Mucosa of gallbladder (tissue), 1 donor: ENCODE data around the gene FGR. TPM values are rescaled to one million over a fixed set of nuclear protein-coding genes. Genes with fewer than 3 reads are reported as not detected.

Experiments
- DNase-seq: peaks from one replicate; pipeline ENCODE4 v3.0.0-alpha.2; 2020; ENCODE audit warnings: low spot score
- total RNA-seq: library from RNA; stranded (reverse); gene quantifications from one replicate; pipeline ENCODE4 v1.2.1, GENCODE V29; 2021
- donor health status: DM: no; HTN: no; CAD: no.

The FGR gene
- total RNA-seq, 1 donor from 2014 or later: 7.6 TPM

DNA sequence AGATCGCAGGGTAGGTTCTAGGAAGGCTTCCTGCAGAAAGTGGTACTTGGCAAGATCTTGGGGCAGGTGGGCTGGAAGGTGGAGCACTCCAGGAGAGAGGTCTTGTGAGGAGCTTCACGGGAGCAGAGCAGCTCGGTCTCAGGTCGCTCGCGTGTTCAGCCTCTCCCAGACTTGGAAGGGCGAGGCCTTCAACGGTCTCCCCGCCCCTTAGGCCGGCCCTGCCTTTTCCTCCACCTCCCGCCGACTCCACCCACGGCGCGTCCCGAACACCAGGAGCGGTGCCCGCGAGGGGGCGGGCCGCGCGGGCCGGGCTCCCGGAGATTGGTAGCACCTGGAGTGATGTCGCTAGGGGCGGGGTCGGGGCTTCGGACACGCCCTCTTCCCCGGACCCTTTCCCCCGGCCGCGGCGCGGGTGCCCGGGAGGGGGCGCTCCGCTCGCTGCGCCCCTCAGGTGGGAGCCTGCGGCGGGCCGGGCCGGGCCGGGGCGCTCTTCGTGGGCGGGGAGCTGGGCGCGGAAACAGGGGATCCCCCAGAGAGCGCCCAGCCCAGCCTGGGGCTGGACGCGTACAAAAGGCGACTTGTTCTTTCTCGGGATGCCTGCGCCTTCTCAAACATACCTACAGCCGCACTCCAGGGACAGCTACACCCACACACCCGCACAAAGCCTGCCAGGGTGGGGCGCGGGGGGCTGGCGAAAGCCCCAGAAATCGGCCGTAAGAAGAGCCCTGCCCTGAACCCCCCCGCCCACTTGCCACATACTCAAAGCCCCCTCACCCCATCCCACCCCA, 66.5 kb downstream of the FGR start:
- peak; percentile 96 for DNase-seq

- DNase-seq: no peak
Observed at GRCh38 chr1:27567971-27568299, 67.0 kb downstream of the FGR start.

DNA sequence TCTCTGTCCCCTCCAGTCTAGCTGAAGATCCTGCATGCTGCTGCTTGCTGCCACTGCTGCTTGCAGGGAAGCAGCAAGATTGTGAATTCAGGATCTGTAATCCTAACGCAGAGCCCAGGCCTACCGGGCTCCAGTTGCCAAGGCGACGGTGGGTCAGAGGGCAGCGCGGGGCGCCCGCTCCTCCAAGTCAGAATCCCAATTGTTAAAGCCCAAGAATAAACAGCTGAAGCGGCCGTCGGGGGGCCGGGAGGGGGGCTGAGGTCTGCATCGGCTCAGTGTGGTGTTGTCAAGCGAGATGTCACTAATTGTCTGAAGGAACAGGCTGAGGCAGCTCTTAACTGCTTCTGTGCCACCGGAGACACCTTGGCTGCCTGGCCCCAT, 67.8 kb downstream of the FGR start:
- DNase-seq: no peak

GRCh38 chr1:27566462-27567145, 68.4 kb downstream of the FGR start:
- DNase-seq: no peak

DNA sequence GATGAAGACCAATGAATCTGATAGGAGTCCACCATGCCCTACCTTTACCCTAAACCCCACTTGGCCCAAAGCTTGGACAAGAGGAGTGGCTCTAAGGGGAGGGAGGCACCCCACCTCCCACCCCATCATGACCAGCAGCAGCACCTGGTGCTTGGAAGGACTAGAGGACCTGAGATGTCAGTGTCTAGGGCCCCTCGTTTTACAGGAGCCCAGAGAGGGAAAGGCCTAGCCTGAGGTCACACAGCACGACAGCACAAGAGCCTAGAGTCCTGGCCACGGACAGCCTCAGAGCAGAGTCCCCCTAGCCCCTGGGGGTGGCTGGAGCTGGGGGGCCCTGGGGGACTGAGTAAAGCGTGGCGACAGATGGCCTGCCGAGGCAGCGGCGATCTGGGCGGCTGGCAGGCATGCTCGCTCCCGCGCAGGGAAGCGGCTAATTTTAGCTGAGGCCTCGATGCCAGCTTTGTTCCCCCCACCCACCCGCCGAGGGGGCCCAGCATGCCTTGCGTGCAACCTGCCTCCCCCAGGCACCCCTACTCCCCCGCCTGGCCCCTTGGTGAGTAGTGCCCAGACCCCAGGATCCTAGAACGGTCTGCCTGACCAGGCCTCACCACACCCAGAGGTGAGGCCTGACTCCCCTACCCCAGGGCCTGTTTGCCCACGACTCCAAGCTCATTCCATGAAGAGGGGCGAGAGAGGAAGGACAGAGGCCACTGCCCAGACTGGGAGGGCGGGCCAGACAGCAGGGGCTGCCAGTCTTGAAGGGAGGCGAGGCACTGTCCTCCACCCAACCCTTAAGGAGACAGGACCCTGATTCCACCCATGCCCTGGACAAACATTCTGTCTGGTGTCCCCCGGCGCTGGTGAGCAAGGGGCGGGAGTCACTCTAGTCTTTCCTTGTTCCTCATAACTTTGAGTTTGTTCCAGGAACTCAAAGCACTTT, 70.0 kb downstream of the FGR start:
- DNase-seq: no peak

DNA sequence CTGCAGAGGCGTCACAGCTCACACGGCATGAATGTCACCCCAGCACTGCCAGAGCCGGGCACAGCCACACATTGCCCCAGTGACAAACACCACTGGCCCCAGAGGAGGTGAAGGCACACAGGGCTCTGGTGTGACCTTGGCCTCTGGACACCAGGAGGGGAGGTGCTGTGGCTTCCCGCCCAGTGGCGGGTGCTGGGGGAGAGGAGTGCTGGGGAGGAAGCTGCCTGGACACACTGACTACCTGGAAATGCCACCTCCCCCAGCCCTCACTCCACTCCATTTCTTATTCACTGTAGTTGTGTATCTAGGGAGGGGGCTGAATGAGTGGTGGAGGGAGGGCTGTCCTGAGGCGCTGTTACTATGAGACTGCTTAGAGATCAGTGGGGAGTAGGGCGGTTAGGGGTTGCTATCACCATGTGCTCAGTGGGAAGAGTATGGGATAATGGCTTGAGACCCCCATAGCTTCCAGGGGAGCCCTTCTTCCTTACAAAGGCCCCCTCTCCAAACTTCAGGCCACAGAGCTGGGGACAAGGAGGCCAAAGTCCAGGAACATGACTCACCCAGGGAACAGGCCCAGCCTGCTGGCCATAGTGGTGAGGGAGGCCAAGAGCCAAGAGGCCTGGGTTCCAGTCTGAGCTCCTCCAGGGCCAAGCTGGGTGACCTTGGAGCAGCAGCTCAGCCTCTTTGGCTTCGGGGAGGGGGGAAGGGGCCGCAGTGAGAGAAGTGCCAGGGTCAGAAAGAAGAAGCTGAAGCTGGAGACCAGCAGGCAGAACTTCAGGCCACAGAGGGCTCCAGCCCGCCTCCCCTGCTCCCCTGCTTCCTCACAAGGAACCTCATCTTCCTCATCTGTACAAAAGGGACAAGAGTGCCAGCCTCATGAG, 71.2 kb downstream of the FGR start:
- DNase-seq: peak; percentile 82

DNA sequence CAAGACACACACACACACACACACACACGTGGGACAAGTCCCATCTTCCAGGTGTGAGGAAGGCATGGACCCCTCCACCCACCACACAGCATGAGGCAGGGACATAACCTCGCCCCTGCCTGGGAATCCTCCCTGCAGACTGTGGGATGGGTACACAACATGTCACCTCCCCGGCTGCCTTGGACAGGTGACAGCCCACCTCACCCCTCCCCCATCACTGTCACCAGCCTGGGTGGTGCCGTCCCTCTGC, 71.7 kb downstream of the FGR start:
- no peak for DNase-seq

DNA sequence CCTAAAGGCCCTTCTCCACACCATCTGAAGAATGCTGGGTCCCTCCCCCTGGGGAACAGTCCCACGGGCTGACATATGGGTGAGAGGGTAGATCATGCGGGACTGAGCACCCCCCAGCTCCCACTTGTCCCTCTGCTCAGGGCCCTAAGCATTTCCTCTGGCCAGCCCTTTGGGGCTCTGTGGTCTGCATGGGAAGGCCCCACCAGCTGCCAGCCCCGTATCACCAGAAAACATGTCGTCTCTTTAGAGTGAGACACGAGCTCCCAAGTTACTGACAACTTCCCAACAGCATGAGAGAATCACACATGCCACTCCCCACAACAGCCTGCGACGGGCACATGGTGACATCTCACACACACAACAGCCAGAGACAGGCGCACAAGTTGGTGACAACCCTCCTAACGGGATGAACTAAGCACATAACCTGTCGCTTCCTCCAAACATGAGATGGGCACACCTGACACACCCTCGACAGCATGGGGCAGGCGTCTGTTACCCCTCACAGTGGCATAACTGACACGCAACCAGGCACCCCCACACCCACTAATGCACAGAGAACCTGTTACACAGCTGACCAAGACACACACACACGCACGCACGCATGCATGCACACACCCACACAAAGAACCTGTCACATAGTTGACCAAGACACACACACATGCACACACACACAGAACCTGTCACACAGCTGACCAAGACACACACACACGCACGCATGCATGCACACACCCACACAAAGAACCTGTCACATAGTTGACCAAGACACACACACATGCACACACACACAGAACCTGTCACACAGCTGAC, 72.2 kb downstream of the FGR start:
- no peak for DNase-seq

Other genes starting within 250 kb of the FGR start
- gene GPR3, start 242.6 kb downstream of the FGR start, total RNA-seq: 0.09 TPM
- 124 TPM for gene WASF2, start 145.0 kb downstream of the FGR start, total RNA-seq
- 61.6 TPM for gene AHDC1, start 31.0 kb downstream of the FGR start, total RNA-seq
- gene IFI6, start 37.0 kb upstream of the FGR start, total RNA-seq: 302 TPM
- 16.8 TPM for gene FAM76A, start 90.8 kb upstream of the FGR start, total RNA-seq
- gene STX12, start 138.0 kb upstream of the FGR start, total RNA-seq: 78.8 TPM
- 36.5 TPM for gene PPP1R8, start 195.6 kb upstream of the FGR start, total RNA-seq
- gene THEMIS2, start 237.4 kb upstream of the FGR start, total RNA-seq: 18.3 TPM